SJSA1 (cell line): ENCODE results near the gene ACTRT2. TPM values are rescaled to one million over a fixed set of nuclear protein-coding genes. Genes with fewer than 3 reads are reported as not detected.

Source experiments
- DNase-seq, 2 experiments: peaks; one replicate each; pipeline ENCODE4 v3.0.0-alpha.2; 2015 to 2020; ENCODE audit warnings: low spot score in 2 of 2, low read depth in 1 of 2
- H3K27ac ChIP-seq: fragments of 250-450 bp; sonication (Bioruptor Pico); 2 replicates; pipeline ENCODE4 v1.5.1; 2020; ENCODE audit warnings: mild to moderate bottlenecking, moderate library complexity
- H3K27me3 ChIP-seq: fragments of 250-450 bp; sonication (Bioruptor Pico); replicated peaks from 2 replicates; pipeline ENCODE4 v1.5.1; 2020; ENCODE audit warnings: mild to moderate bottlenecking, moderate library complexity
- H3K36me3 ChIP-seq: fragments of 250-450 bp; sonication (Bioruptor Pico); 2 replicates; pipeline ENCODE4 v1.5.1; 2020; ENCODE audit warnings: mild to moderate bottlenecking
- H3K4me1 ChIP-seq: fragments of 250-450 bp; sonication (Bioruptor Pico); replicated peaks from 2 replicates; pipeline ENCODE4 v1.6.1; 2021; ENCODE audit warnings: mild to moderate bottlenecking
- H3K4me3 ChIP-seq: fragments of 250-450 bp; sonication (Bioruptor Pico); 2 replicates; pipeline ENCODE4 v1.5.1; 2020; ENCODE audit warnings: mild to moderate bottlenecking
- H3K9me3 ChIP-seq: fragments of 250-450 bp; sonication (Bioruptor Pico); replicated peaks from 2 replicates; pipeline ENCODE4 v1.5.1; 2020; ENCODE audit warnings: mild to moderate bottlenecking
- total RNA-seq: library from RNA; depleted of rRNA; stranded (reverse); fragments of >200 nt; shearing (Covaris generic); gene quantifications from 2 replicates; pipeline ENCODE4 v1.2.3, GENCODE V29; 2014; rRNA removed

ACTRT2 gene
- not detected in 2 replicates for total RNA-seq

DNA sequence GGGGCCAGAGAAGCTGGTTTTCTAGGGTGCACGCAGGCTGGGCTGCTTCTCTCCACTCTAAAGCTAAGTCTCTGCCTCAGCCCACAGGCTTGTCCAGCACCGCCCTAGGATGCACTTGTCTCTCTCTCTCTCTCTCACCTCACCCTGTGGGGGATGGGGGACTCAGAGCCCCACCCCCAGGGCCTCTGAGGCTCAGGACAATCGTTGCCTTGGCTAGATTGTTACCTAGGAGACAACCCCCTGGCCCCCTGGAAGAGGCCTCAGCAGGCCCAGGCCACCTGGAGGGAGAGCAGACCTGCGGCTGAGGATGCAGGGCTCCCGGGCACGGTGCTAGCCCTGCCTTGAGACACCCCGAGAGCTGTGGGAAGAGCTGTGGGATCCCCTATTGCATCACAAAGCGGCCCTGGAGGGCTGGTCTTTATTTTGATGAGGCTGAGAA lies at the start of gene ACTRT2:
Gene ACTRT2, plus strand, starts transcription at position 235 of the 439 bp plus-strand sequence. CDS start 220 bp downstream, outside the sequence.
- H3K36me3 ChIP-seq = no peaks in the 10 kb centered on the region
- H3K9me3 ChIP-seq = no peaks in the 10 kb centered on the region
- no peak for DNase-seq
- no peak within 1 kb of the TSS for H3K4me3 ChIP-seq
- H3K27me3 ChIP-seq = no peaks in the 10 kb centered on the region
- H3K27ac ChIP-seq = no peak within 1 kb of the TSS
- H3K4me1 ChIP-seq = no peaks in the 10 kb centered on the region

DNA sequence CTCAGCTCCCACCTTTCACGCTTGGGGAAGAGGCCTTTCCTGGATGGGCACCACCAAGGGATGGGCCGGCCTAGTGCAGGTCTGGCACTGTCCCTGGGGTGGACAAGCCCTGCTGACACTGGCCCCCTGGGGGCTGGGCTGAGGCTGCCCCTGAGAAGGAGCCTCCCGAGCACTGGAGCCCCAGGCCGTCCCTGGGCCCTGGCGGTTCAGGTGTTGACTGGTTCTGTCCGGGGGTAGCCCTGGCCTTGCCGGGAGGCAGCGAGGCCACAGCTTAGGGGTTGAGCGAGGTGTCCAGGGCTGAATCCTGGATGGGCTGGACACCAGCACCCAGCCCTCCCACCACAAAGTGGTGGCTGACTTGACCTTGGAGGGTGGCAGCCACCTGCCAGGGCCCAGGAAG lies 49.7 kb upstream of the ACTRT2 start:
- no peaks in the 10 kb centered on the region for H3K36me3 ChIP-seq
- no peaks in the 10 kb centered on the region for H3K27me3 ChIP-seq
- no peak overlapping the region for H3K4me3 ChIP-seq
- no peak overlapping the region for H3K27ac ChIP-seq
- peak in 1 of 2 experiments; percentile 41 for DNase-seq
- no peaks in the 10 kb centered on the region for H3K4me1 ChIP-seq
- no peaks in the 10 kb centered on the region for H3K9me3 ChIP-seq

DNA sequence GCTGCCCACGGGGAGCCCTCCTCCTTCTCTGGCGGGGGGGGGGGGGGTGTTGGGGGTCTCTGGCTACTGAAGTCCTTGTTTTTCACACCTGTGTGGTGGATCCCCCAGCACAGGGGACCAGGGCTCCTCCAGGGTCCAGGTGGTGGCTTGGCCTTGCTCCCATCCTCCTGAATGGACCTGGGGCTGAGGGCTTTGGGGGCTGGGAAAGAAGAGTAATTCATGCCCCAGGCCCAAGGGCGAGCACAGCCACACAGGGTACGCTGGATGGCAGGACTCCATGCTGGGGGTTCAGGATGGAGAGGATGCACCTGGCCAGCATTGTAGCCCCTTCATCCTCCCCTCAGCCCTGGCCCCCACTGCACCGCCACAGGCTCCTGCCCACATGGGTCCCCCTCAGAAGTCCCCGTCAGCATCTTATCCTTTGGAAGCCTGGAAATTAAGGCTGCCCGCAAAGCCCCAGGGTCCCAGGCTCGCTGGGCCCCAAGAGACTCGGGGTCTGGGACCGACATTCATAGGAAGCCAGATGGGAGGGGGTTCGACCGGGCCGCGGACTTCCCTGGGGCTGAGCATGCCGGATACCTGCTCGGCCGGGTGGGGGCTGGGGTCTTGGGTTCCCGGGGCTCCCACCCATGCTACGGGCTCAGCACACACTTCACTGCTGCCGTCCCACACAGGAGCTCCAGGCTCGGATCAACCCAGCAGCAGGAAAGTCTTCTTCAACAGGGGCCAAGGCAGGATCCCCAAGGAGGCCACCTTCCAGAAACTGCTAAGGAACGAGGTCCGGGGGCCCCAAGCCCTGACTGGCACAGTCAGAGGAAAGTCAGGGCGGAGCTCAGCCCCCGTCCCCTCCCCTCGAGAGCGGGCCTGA lies 49.0 kb upstream of the ACTRT2 start:
- peak in 1 of 2 experiments; percentile 31 for DNase-seq
- Histone ChIP-seq H3K27ac (no peak overlapping the region), H3K4me1 (no peaks in the 10 kb centered on the region), H3K36me3 (no peaks in the 10 kb centered on the region), H3K9me3 (no peaks in the 10 kb centered on the region), H3K27me3 (no peaks in the 10 kb centered on the region), H3K4me3 (no peak overlapping the region)

DNA sequence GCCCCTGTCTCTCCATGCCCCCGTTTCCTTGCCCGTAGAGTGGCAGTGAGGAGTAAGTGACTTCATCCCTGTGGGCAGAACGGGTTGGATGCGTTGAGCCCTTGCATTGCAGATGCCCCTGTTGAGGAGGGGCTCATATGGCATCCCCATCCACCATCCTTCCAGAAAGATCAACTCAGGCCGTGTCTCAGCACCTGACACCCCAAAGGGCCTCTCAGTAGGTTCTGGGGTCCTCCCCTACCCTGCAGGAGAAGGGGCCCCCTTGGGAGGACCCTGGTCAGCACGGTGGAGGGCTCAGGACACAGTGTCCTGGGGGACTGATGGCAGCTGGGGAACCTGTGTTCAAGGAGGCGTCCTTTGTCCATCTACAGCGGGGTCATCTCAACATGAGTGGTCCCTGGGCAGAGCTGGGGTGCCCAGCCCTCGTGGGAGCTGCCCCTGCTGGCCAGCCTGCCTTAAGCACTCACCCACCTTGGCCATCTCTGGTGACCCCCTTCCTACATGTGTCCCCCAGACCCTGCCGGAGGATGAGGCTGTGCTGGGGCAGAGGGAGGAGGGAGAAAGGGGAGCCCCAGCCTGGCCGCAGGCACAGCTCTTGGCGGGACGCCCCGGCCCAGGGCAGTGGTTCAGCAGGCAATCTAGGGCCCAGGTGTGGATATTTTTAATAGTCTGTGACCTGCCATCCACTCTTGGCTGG lies 48.2 kb upstream of the ACTRT2 start:
- H3K9me3 ChIP-seq = no peaks in the 10 kb centered on the region
- no peaks in the 10 kb centered on the region for H3K4me1 ChIP-seq
- H3K27ac ChIP-seq = no peak overlapping the region

DNA sequence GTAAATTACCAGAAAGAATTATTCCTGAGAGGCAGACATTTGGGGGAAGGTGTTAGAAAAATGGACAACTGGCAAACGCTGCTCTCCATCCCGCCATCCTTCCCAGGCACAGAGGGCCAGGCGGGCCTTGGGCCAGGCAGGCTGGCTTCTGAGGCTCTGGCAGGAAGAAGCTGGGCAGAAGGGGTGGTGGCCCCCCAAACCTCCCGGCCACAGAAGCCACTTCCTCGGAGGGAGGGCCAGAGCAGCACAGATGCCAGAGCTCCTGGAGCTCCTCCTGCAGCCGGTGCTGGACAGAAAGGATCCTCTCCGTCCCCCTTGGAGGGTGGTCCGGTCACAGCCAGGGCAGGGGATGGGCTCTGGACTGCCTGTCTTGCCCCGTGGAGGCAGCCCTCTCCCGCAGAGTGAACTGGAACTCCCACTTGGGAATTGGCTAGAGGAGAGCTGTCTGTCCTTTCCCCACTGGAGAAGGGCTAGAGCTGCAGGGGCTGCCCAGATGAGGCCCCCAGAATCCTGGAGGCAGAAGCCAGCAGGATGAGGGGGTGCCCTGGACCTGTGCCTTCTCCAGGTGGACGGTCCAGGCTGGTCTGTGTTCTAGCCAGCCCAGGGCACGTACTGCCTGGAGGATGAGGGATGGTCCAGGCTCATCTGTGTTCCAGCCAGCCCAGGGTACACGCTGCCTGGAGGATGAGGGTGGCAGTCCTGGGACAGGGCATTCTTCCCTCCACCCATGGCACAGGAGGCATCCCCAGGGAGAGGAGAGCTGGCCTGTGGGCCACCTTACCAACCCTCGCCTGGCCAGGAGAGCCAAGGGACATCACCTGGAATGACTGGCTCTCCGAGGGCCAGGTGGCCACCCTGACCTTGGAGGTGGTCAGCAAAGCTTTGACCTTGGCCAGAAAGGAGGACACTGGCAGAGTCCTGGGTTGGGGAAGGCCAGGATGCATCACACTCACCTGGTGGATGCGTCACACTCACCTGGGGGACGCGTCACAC lies 47.4 kb upstream of the ACTRT2 start:
- Histone ChIP-seq H3K27ac (no peak overlapping the region), H3K36me3 (no peaks in the 10 kb centered on the region), H3K4me3 (no peak overlapping the region), H3K27me3 (no peaks in the 10 kb centered on the region), H3K4me1 (no peaks in the 10 kb centered on the region), H3K9me3 (no peaks in the 10 kb centered on the region)
- DNase-seq = peak in 1 of 2 experiments; percentile 39

More for the DNA sequence above, 48.2 kb upstream of the ACTRT2 start:
- Histone ChIP-seq H3K36me3 (no peaks in the 10 kb centered on the region), H3K27me3 (no peaks in the 10 kb centered on the region), H3K4me3 (no peak overlapping the region)
- peak in 1 of 2 experiments; percentile 37 for DNase-seq

DNA sequence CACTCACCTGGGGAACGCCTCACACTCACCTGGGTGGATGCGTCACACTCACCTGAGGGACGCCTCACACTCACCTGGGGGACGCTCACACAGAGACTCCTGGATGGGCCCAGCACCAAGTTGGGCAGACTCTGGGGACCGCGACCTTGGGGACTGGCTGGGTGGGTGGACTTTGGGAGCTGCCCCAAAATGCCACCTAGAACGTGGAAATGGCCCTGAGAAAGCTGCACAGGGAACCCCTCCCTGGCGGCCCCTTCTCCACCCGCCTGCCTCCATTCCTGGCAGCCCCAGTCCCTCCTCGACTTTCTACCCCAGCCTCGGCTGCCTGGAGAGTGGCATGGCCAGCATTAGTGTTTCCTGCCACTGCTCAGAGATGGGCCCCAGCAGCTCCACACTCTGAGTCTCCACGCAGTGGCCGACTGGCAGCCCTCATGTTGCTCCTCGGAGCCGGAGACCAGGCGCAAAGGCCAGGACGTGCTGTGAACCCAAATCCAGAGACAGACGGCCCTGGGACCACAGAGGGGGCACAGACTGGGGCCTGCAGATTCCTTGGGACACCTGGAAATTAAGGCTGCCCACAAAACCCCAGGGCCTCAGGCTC lies 46.5 kb upstream of the ACTRT2 start:
- Histone ChIP-seq H3K36me3 (no peaks in the 10 kb centered on the region), H3K27ac (no peak overlapping the region), H3K4me3 (no peak overlapping the region), H3K27me3 (no peaks in the 10 kb centered on the region), H3K9me3 (no peaks in the 10 kb centered on the region), H3K4me1 (no peaks in the 10 kb centered on the region)
- peak in 1 of 2 experiments; percentile 36 for DNase-seq

DNA sequence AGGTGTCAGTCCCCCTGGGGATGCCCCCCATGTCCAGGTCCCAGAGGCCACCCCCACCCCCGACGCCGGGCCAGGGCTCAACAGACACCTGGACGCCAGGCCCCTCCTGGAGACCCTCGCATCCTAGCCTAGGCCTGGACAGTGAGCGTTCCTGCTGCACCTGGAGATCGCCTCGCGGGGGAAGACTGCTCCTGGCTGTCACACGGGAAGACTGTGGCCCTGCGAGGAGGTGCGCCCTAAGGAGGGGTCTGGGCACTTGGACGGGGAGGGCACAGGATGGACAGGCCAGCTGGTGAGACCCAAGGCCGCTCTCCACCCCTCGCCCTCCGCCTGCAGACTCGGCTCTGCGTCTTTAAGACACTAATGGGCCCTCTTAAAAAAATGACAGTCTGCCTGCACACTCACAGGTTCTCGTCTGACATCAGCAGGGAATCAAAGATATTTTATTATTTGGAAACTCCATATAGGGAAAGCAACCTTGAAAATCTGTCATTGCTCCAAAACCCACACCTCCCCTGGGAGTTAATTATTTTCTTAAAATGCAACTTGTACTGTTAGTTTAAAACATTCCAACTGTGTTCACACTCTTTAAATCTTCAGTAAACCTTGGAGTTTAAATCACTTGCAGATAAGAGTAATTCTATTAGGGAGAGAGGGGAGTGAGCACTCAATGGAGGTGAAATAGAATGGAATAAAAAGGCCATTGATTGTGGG lies 45.6 kb upstream of the ACTRT2 start:
- H3K27ac ChIP-seq = no peak overlapping the region
- H3K4me1 ChIP-seq = no peaks in the 10 kb centered on the region
- peak in 1 of 2 experiments; percentile 39 for DNase-seq
- H3K9me3 ChIP-seq = no peaks in the 10 kb centered on the region
- no peaks in the 10 kb centered on the region for H3K27me3 ChIP-seq
- no peak overlapping the region for H3K4me3 ChIP-seq
- no peaks in the 10 kb centered on the region for H3K36me3 ChIP-seq

DNA sequence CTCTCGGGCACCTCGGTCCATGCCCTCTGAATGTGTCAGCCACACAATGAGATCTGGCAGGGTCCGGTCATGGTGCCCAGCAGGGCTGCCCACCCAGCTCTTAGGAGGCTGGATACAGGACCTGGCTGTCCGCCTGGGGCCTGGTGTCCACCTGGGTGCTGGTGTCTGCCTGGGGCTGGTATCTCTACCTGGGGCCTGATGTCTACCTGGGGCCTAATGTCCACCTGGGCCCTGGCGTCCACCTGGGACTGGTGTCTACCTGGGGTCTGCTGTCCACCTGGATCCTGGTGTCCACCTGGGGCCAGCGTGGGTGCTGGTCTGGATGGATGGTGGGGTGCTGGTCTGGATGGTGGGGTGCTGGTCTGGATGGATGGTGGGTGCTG lies 45.1 kb upstream of the ACTRT2 start:
- DNase-seq = peak in 1 of 2 experiments; percentile 39
- H3K27ac ChIP-seq = no peak overlapping the region
- H3K27me3 ChIP-seq = no peaks in the 10 kb centered on the region
- H3K4me1 ChIP-seq = no peaks in the 10 kb centered on the region
- no peaks in the 10 kb centered on the region for H3K9me3 ChIP-seq
- no peak overlapping the region for H3K4me3 ChIP-seq
- no peaks in the 10 kb centered on the region for H3K36me3 ChIP-seq

DNA sequence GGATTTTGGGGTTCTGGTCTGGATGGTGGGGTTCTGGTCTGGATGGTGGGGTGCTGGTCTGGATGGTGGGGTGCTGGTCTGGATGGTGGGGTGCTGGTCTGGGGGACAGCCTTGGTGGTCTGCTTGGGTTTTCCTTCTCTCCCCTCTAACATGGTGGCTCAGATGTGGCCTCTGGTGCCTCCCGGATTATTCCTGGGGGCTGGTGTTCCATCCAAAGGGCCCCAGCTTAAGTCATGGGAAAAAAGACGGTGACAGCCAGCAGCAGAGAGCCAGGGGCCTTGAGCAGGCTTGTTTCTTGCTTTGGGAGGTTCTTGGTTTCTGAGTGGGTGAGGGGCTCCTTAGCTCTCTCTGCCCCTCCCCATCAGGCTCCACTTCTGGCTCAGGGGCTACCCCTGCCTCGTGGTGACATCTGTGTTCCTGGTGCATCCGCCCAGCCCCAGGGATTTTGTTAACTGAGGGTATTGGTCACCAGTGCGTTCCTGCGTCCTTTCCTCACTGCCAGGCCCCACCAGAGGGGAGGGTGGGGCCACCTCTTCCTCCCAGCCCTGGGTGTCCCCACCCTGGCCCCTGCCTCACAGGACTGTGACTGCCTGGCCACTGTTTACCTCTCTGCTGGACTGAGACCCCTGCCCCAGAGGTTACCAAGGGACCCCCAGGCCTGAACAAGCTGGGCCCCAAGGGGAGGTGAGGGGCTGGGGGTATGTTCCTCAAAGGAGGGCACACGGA lies 43.2 kb upstream of the ACTRT2 start:
- no peak overlapping the region for H3K27ac ChIP-seq
- DNase-seq = peak in 1 of 2 experiments; percentile 40
- no peaks in the 10 kb centered on the region for H3K36me3 ChIP-seq
- H3K4me3 ChIP-seq = no peak overlapping the region
- no peaks in the 10 kb centered on the region for H3K27me3 ChIP-seq
- no peaks in the 10 kb centered on the region for H3K4me1 ChIP-seq
- no peaks in the 10 kb centered on the region for H3K9me3 ChIP-seq

DNA sequence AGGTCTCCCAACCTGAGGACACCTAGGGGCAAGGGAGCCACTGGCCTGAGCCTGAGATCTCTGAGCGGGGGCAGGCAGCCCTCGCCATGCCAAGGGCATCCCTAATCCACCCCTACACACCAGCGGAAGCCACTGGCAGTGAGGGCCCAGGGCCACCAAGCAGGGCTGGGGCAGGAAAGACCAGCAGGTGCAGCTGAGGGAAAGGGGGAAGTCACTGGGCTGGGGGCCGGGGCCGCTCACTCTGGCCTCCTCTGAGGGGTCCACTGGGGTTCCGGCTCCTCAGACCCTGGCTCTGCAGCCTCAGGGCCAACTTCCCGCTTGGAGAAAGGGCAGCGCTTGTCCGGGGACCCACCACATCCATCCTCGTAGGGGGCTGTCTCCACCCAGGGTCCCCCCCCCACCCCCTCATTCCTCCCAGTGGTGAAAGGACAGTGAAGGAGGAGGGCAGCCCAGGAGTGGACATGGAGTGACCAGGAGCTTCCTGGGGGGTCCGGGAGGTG lies 42.5 kb upstream of the ACTRT2 start:
- H3K27me3 ChIP-seq = no peaks in the 10 kb centered on the region
- H3K4me3 ChIP-seq = no peak overlapping the region
- no peaks in the 10 kb centered on the region for H3K9me3 ChIP-seq
- DNase-seq = peak in 1 of 2 experiments; percentile 36
- no peaks in the 10 kb centered on the region for H3K4me1 ChIP-seq
- H3K36me3 ChIP-seq = no peaks in the 10 kb centered on the region
- no peak overlapping the region for H3K27ac ChIP-seq

DNA sequence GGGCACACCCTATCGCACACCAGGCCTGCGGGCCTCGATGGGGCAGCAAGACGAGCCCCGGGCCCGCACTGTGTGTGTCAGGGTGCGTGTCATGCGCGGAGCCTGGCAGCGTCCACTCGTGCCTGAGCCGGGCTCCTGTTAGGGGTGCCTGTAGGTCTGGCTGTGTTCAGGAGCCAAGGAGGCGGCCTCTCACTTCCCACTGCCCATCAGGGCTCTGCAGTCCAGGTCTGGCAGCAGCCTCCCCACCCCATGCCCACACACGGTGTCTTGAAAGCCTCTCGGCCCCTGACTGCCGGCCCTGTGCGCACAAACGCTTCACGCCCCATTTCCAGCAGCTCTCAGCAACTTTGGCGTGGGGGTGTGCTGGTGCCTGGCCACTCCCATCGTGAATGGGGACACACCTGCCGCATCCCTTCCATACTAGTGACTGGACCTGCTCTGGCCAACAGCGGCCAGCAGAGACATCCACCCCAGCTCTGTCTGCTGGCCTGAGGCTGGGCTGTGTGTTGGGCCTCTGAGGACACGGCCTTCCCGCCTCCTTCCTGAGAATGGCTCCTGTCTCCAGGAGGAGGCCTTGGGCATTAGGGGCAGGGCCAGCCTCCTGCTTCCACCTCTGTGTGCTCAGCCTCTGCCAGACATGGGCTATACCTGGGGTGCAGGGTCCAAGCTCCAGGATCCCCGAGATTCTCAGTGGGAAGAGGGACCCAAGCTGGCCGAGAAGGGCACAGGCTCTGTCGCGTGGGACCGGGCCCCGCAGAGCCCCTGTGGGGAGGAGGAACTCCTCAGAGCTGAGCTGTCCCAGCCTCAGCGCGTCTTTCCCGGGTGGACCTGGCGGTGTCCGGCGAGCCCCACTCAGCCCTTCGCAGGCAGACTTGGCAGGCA lies 41.8 kb upstream of the ACTRT2 start:
- H3K4me3 ChIP-seq = no peak overlapping the region
- no peaks in the 10 kb centered on the region for H3K27me3 ChIP-seq
- no peaks in the 10 kb centered on the region for H3K36me3 ChIP-seq
- no peaks in the 10 kb centered on the region for H3K4me1 ChIP-seq
- H3K27ac ChIP-seq = no peak overlapping the region
- H3K9me3 ChIP-seq = no peaks in the 10 kb centered on the region
- peak; percentile 4 to 42 for DNase-seq
